ENCODE results near the gene TSHZ2.

GRCh38 chr20:52975803-52976531, 3.8 kb downstream of the TSHZ2 start:
- no peak for TF ChIP-seq CTCF (IDR thresholded peaks at IDR 0.05)
- TF ChIP-seq POLR2A (IDR thresholded peaks at IDR 0.05), result no peak

Data from vagina (tissue), 2 donors.